Measurements from ENCODE around the gene EXOC3. TPM values are rescaled to one million over a fixed set of nuclear protein-coding genes. Genes with fewer than 3 reads are reported as not detected.
A peak's percentile ranks its signal among the peaks of the same experiment; 100 is the strongest.

Gene EXOC3
- total RNA-seq, 1 experiment from 2014 or later: 52.4 TPM

- Histone ChIP-seq H3K4me3 (replicated peaks in 1 of 2; ENCODE audit: low read depth in 1 of 2, low read length in 2 of 2) (peak overlapping the region; percentile 98 to 99), H3K9me2 (ENCODE audit: insufficient read depth) (no peaks in the 10 kb centered on the region), H3K36me3 (ENCODE audit: control insufficient read depth in 1 of 2, insufficient read depth in 2 of 2, low read length in 2 of 2) (peaks cover 15 to 19% of the 10 kb centered on the region in 2 experiments; a peak in 3 of 4 replicates), H4K20me1 (ENCODE audit: insufficient read depth) (0 out of 2 replicates have a peak, but pooled peaks cover 3% of the 10 kb centered on the region), H3K9ac (ENCODE audit: low read length) (peak overlapping the region; percentile 87), H3K79me2 (ENCODE audit: insufficient read depth, low read length) (peaks cover 45% of the 10 kb centered on the region), H3K4me1 (ENCODE audit: control insufficient read depth in 1 of 2, insufficient read depth in 2 of 2, low read length in 2 of 2) (peaks cover 12 to 30% of the 10 kb centered on the region in 2 experiments), H3K27me3 (ENCODE audit: insufficient read depth, low read length) (no peaks in the 10 kb centered on the region), H3K4me2 (ENCODE audit: low read length) (peak overlapping the region; percentile 99), H2AFZ (ENCODE audit: low read depth, low read length, poor library complexity, severe bottlenecking) (no peak overlapping the region), H3K9me3 (ENCODE audit: control insufficient read depth in 1 of 2, insufficient read depth in 1 of 2, low read depth in 1 of 2, low read length in 2 of 2) (no peaks in the 10 kb centered on the region), H3K27ac (ENCODE audit: low read depth, low read length) (no peak overlapping the region; the same call in 1 of the 2 replicates)
- ATAC-seq (no peak), DNase-seq (ENCODE audit: low read depth, low spot score) (no peak)
- TF ChIP-seq, protein P1, sequence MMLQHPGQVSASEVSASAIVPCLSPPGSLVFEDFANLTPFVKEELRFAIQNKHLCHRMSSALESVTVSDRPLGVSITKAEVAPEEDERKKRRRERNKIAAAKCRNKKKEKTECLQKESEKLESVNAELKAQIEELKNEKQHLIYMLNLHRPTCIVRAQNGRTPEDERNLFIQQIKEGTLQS (IDR thresholded peaks at IDR 0.05): no peak
- no TSS peak for BruUV-seq (replicated peaks)
- intact Hi-C loops (cut with micrococcal nuclease): loop anchor here (10.0 kb wide), 2 partner anchors 461 to 721 kb away; no protein-coding TSS in a partner anchor
- ChIA-PET CTCF (interaction anchor here (0.6 kb wide), 1 partner anchor 173 kb away, joined by 3 read pairs; no protein-coding TSS in a partner anchor), RAD21 (ENCODE audit: low non-redundant PET in 1 of 2, low total read pairs in 2 of 2, uncharacterized antibody in 2 of 2, unreplicated experiment in 2 of 2) (no interaction called here), POLR2A (no interaction called here)
Measured at GRCh38 chr5:444226-444625, 1.2 kb downstream of the EXOC3 start.

DNA sequence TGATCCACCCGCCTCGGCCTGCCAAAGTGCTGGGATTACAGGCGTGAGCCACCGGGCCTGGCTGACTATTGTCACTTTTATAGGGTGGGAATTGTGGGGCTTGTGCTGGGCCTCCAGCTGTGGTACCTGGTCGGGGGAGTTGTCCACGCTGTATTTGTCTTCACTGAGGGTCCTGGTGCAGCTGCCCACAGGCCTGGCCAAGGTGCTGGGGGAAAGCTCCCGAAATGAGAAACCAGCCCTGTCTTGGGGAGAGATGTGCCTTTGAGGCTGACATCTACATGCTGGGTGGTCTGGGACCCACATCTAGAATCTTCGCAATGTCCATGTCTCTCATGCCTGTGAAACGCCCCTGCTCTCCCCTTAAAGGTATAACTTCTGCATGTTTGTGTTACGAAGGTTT is 2.6 kb downstream of the EXOC3 start:
- POLR2A ChIA-PET: no interaction called here
- no peak for TF ChIP-seq YY1 (IDR thresholded peaks at IDR 0.05; ENCODE audit: extremely low read depth, insufficient replicate concordance, low read depth, low read length)
- TF ChIP-seq FOSL1 (IDR thresholded peaks at IDR 0.05; ENCODE audit: low read depth): no peak
- no peak for TF ChIP-seq EZH2 (IDR thresholded peaks at IDR 0.05)
- no peak for TF ChIP-seq ELF1 (IDR thresholded peaks at IDR 0.05; ENCODE audit: borderline replicate concordance, low read depth)
- TF ChIP-seq CBX3 (IDR thresholded peaks at IDR 0.05; ENCODE audit: low read depth): no peak
- TF ChIP-seq EZH2phosphoT487 (IDR thresholded peaks at IDR 0.05; ENCODE audit: borderline replicate concordance): no peak
- TF ChIP-seq POLR2AphosphoS5 (IDR thresholded peaks at IDR 0.05; ENCODE audit: low read depth, low read length): no peak
- no peak for TF ChIP-seq SP1 (IDR thresholded peaks at IDR 0.05; ENCODE audit: low read depth)
- no peak for TF ChIP-seq ZFX (IDR thresholded peaks at IDR 0.05)
- TF ChIP-seq, protein P2, sequence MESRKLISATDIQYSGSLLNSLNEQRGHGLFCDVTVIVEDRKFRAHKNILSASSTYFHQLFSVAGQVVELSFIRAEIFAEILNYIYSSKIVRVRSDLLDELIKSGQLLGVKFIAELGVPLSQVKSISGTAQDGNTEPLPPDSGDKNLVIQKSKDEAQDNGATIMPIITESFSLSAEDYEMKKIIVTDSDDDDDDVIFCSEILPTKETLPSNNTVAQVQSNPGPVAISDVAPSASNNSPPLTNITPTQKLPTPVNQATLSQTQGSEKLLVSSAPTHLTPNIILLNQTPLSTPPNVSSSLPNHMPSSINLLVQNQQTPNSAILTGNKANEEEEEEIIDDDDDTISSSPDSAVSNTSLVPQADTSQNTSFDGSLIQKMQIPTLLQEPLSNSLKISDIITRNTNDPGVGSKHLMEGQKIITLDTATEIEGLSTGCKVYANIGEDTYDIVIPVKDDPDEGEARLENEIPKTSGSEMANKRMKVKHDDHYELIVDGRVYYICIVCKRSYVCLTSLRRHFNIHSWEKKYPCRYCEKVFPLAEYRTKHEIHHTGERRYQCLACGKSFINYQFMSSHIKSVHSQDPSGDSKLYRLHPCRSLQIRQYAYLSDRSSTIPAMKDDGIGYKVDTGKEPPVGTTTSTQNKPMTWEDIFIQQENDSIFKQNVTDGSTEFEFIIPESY (IDR thresholded peaks at IDR 0.05; ENCODE audit: extremely low read depth, insufficient replicate concordance, low read length): no peak
- TF ChIP-seq CEBPB (IDR thresholded peaks at IDR 0.05; ENCODE audit: low read depth): no peak
- TF ChIP-seq, protein P3, sequence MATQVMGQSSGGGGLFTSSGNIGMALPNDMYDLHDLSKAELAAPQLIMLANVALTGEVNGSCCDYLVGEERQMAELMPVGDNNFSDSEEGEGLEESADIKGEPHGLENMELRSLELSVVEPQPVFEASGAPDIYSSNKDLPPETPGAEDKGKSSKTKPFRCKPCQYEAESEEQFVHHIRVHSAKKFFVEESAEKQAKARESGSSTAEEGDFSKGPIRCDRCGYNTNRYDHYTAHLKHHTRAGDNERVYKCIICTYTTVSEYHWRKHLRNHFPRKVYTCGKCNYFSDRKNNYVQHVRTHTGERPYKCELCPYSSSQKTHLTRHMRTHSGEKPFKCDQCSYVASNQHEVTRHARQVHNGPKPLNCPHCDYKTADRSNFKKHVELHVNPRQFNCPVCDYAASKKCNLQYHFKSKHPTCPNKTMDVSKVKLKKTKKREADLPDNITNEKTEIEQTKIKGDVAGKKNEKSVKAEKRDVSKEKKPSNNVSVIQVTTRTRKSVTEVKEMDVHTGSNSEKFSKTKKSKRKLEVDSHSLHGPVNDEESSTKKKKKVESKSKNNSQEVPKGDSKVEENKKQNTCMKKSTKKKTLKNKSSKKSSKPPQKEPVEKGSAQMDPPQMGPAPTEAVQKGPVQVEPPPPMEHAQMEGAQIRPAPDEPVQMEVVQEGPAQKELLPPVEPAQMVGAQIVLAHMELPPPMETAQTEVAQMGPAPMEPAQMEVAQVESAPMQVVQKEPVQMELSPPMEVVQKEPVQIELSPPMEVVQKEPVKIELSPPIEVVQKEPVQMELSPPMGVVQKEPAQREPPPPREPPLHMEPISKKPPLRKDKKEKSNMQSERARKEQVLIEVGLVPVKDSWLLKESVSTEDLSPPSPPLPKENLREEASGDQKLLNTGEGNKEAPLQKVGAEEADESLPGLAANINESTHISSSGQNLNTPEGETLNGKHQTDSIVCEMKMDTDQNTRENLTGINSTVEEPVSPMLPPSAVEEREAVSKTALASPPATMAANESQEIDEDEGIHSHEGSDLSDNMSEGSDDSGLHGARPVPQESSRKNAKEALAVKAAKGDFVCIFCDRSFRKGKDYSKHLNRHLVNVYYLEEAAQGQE (IDR thresholded peaks at IDR 0.05; ENCODE audit: low read depth): no peak
- TF ChIP-seq, protein P1 (IDR thresholded peaks at IDR 0.05): no peak

More for the DNA sequence above, 2.6 kb downstream of the EXOC3 start:
- no peak overlapping the region for H3K4me2 ChIP-seq (ENCODE audit: low read length)
- no peak overlapping the region for H2AFZ ChIP-seq (ENCODE audit: low read depth, low read length, poor library complexity, severe bottlenecking)
- no peak overlapping the region for H3K4me3 ChIP-seq (replicated peaks in 1 of 2; ENCODE audit: low read depth in 1 of 2, low read length in 2 of 2)
- DNase-seq (ENCODE audit: low read depth, low spot score): no peak
- ATAC-seq: no peak
- no peaks in the 10 kb centered on the region for H3K9me3 ChIP-seq (ENCODE audit: control insufficient read depth in 1 of 2, insufficient read depth in 1 of 2, low read depth in 1 of 2, low read length in 2 of 2)
- CTCF ChIA-PET: interaction anchor here (0.7 to 2.0 kb wide), 4 partner anchors 27 to 158 kb away, joined by 3 to 9 read pairs (median 3); no protein-coding TSS in a partner anchor
- BruUV-seq (replicated peaks): no TSS peak
- H3K27ac ChIP-seq (ENCODE audit: low read depth, low read length): 0 out of 2 replicates have a peak overlapping the region, but pooled peaks have one; percentile 5
- 0 out of 2 replicates have a peak, but pooled peaks cover 3% of the 10 kb centered on the region for H4K20me1 ChIP-seq (ENCODE audit: insufficient read depth)
- peaks cover 52% of the 10 kb centered on the region for H3K79me2 ChIP-seq (ENCODE audit: insufficient read depth, low read length)
- intact Hi-C loops (cut with micrococcal nuclease): loop anchor here (10.0 kb wide), 2 partner anchors 459 to 719 kb away; no protein-coding TSS in a partner anchor
- H3K36me3 ChIP-seq (ENCODE audit: control insufficient read depth in 1 of 2, insufficient read depth in 2 of 2, low read length in 2 of 2): peaks cover 20 to 30% of the 10 kb centered on the region in 2 experiments; a peak in 3 of 4 replicates
- no peaks in the 10 kb centered on the region for H3K27me3 ChIP-seq (ENCODE audit: insufficient read depth, low read length)
- RAD21 ChIA-PET (ENCODE audit: low non-redundant PET in 1 of 2, low total read pairs in 2 of 2, uncharacterized antibody in 2 of 2, unreplicated experiment in 2 of 2): no interaction called here
- no peak overlapping the region for H3K9ac ChIP-seq (ENCODE audit: low read length)
- H3K9me2 ChIP-seq (ENCODE audit: insufficient read depth): no peaks in the 10 kb centered on the region
- peaks cover 12 to 30% of the 10 kb centered on the region in 2 experiments for H3K4me1 ChIP-seq (ENCODE audit: control insufficient read depth in 1 of 2, insufficient read depth in 2 of 2, low read length in 2 of 2)
